ENCODE results near the gene THSD4.
A peak's percentile ranks its signal among the peaks of the same experiment; 100 is the strongest.

THSD4 gene

GRCh38 chr15:71643918-71644317, 528.6 kb downstream of the THSD4 start:
- DNase-seq (no peak), ATAC-seq (replicated peaks) (no peak)
- no peaks in the 10 kb centered on the region for H3K4me1 Mint-ChIP-seq
- no peak overlapping the region for H3K4me3 Mint-ChIP-seq
- no peak overlapping the region for H3K27ac Mint-ChIP-seq
- H3K9me3 Mint-ChIP-seq = peaks cover 6 to 8% of the 10 kb centered on the region in 2 donors
- peaks cover 10 to 18% of the 10 kb centered on the region in 2 donors for H3K27me3 Mint-ChIP-seq
- H3K36me3 Mint-ChIP-seq = no peaks in the 10 kb centered on the region

GRCh38 chr15:71646767-71647486, 531.7 kb downstream of the THSD4 start:
- Mint-ChIP-seq H3K36me3 (no peaks in the 10 kb centered on the region), H3K4me1 (no peaks in the 10 kb centered on the region), H3K27me3 (peaks cover 5 to 20% of the 10 kb centered on the region in 2 donors), H3K9me3 (peaks cover 6 to 8% of the 10 kb centered on the region in 2 donors), H3K27ac (no peak overlapping the region), H3K4me3 (no peak overlapping the region)
- DNase-seq = no peak
- no peak for ATAC-seq (replicated peaks)

DNA sequence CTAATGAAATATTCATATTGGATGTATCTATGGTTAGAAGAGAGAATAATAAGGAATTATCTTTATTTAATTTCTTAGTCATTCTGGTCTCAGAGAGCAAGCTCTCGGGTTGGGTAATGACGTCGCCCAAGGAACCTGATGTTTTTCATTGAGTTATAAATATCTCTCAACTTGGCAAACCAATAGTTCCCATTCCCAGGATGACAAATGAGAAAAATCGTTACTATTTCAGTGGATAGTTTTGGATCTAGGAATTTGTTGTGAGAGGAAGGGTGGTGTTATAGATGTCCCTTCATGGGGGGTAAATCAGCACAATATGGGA, 532.2 kb downstream of the THSD4 start:
- no peak overlapping the region for H3K27ac Mint-ChIP-seq

DNA sequence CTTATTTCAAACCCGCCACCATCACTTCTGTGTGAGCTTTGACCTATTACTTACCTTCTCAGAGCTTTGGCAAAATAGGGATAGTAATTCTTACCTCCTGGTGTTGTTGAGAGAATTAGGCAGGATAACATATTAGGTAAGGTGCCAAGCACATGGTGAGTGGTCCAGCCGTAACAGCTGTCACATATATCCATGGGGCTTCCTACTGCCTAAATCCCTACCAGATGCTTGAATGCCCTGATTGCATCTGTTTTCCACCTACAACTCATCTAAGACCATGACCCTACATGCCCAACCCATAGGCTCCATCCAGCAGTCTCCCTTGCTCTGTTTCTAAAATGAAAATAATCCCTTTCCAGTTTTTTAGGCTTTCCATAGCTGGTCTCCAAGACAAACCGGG, 532.8 kb downstream of the THSD4 start:
- ATAC-seq (replicated peaks) = no peak
- H3K27ac Mint-ChIP-seq = no peak overlapping the region
- no peaks in the 10 kb centered on the region for H3K36me3 Mint-ChIP-seq
- peaks cover 5 to 17% of the 10 kb centered on the region in 2 donors for H3K27me3 Mint-ChIP-seq
- no peaks in the 10 kb centered on the region for H3K4me1 Mint-ChIP-seq
- no peak overlapping the region for H3K4me3 Mint-ChIP-seq
- peaks cover 6 to 8% of the 10 kb centered on the region in 2 donors for H3K9me3 Mint-ChIP-seq
- no peak for DNase-seq

More for the DNA sequence above, 532.2 kb downstream of the THSD4 start:
- ATAC-seq (replicated peaks) = no peak
- Mint-ChIP-seq H3K4me3 (no peak overlapping the region), H3K27me3 (peaks cover 5 to 17% of the 10 kb centered on the region in 2 donors), H3K4me1 (no peaks in the 10 kb centered on the region), H3K9me3 (peaks cover 6 to 8% of the 10 kb centered on the region in 2 donors), H3K36me3 (no peaks in the 10 kb centered on the region)
- DNase-seq = no peak

DNA sequence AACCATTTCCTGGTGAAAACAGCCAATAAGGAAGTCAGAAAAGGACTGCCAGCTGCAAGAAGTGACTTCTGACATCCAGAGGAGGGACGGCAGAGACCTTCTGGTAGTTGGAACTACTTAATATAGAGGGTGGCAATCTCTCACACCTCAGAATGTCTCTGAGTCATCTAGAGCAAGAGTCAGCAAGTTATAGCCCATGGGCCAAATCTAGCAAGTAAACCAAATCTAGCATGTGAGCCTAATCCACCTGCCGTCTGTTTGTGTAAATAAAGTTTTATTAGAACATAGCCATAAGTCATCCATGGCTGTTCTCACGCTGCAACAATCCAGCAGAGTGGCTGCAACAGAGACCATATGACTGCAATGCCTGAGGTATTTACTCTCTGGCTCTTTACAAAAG, 534.6 kb downstream of the THSD4 start:
- ATAC-seq (replicated peaks) (no peak), DNase-seq (no peak)
- no peaks in the 10 kb centered on the region for H3K36me3 Mint-ChIP-seq
- H3K4me3 Mint-ChIP-seq = no peak overlapping the region
- H3K4me1 Mint-ChIP-seq = no peaks in the 10 kb centered on the region
- H3K9me3 Mint-ChIP-seq = peaks cover 6 to 8% of the 10 kb centered on the region in 2 donors
- no peak overlapping the region for H3K27ac Mint-ChIP-seq
- H3K27me3 Mint-ChIP-seq = peaks cover 5 to 17% of the 10 kb centered on the region in 2 donors

DNA sequence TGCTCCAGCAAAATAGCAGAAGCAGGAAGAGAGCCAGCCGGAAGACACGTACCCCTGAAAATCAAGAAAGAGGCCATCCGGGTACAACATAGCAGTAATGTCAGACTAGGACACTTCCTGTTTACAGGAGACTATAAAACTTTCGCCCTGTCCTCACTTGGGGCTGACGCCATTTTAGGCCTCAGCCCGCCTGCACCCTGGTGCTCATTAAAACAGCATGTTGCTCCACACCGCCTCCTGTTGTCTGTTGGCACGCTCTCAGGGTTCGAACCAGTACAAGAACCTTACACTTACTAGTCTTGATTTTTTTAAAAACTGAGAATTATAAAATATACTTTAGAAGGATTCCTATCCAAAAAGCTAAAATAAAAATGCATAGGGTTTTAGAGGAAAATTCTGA, 535.3 kb downstream of the THSD4 start:
- ATAC-seq (replicated peaks) = no peak
- Mint-ChIP-seq H3K4me3 (no peak overlapping the region), H3K27ac (no peak overlapping the region), H3K4me1 (no peaks in the 10 kb centered on the region), H3K36me3 (no peaks in the 10 kb centered on the region), H3K9me3 (peaks cover 4% of the 10 kb centered on the region in 2 donors), H3K27me3 (peaks cover 5 to 17% of the 10 kb centered on the region in 2 donors)
- no peak for DNase-seq

GRCh38 chr15:71651750-71652186, 536.5 kb downstream of the THSD4 start:
- no peak overlapping the region for H3K4me3 Mint-ChIP-seq
- no peak for DNase-seq
- H3K27ac Mint-ChIP-seq = no peak overlapping the region
- peaks cover 5 to 17% of the 10 kb centered on the region in 2 donors for H3K27me3 Mint-ChIP-seq
- ATAC-seq (replicated peaks) = peak in 1 of 2 donors; percentile 31
- H3K36me3 Mint-ChIP-seq = no peaks in the 10 kb centered on the region
- no peaks in the 10 kb centered on the region for H3K4me1 Mint-ChIP-seq
- H3K9me3 Mint-ChIP-seq = no peaks in the 10 kb centered on the region

DNA sequence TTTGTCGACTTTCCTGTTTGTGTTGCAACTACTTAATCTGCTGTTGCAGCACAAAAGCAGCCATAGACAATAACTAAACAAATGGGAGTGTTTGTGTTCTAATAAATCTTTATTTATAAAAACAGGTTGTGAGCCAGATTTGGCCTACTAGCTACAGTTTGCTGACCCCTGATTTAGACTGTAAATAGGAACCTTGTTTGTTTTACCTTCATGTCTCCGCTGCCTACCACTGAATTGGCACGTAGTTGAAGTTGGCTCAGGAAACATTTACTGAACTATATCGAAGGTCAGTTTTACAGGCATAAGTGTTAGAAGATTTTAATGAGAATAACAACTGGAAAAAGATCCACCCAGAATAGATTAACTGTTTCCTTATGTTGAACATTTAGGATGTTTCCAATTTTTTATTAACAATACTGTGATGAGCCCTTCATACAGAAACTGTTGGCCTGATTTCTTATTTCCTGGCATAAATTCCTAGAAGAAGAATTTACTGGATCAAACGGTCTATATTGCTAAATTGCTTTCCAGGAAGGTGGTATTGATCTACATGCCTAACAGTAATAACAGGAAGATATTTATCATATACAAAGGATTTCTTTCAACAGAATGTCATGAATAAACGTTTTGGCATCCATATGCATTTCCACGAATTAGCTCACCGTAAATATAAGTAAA, 538.9 kb downstream of the THSD4 start:
- no peak for ATAC-seq (replicated peaks)
- DNase-seq = no peak
- Mint-ChIP-seq H3K36me3 (no peaks in the 10 kb centered on the region), H3K4me3 (no peak overlapping the region), H3K4me1 (no peaks in the 10 kb centered on the region), H3K9me3 (no peaks in the 10 kb centered on the region), H3K27ac (no peak overlapping the region), H3K27me3 (peaks cover 8 to 21% of the 10 kb centered on the region in 2 donors)

DNA sequence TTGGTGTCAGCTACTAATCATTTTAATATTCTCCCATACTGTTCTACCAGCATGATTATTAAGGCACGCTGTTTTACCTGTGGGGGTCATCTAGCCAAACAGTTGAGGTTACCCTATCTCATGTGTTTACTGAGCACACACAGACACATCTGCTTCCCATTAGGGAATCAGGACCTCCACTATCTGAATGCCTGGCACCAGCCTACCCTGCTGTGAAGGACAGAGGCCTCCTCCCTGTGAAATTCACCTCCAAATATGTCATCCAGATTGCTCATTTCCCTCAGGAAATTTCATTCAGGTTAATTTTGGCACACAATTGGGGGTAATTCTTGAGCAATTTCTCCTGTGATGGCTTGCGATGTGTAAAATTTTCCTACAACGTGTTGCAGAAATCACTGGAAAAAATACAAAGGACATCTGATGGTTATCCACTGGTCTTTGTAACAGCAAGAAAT, 539.5 kb downstream of the THSD4 start:
- H3K27me3 Mint-ChIP-seq = peaks cover 8 to 15% of the 10 kb centered on the region in 2 donors
- DNase-seq = no peak

DNA sequence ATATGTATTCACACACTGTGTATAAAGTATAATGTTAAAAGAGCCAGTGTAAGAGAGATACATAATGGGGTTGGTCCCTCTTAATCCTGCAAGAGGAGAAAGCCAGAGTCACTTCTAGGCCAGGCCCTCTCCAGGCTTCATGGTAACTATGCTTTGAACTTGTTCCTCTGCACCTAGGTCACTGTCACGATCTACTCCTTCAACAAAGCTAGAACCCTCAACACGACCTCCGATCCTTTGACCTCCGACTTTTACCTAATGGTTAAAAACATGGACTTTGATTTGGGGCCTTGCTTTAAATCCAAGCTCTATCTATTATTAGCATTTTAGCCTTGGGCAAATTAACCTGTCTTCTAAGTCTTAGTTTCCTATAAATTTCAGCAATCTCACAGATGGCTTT, 541.2 kb downstream of the THSD4 start:
- H3K36me3 Mint-ChIP-seq = no peaks in the 10 kb centered on the region
- DNase-seq (no peak), ATAC-seq (replicated peaks) (no peak)
- no peaks in the 10 kb centered on the region for H3K9me3 Mint-ChIP-seq
- H3K27ac Mint-ChIP-seq = no peak overlapping the region
- no peak overlapping the region for H3K4me3 Mint-ChIP-seq
- peaks cover 7 to 14% of the 10 kb centered on the region in 2 donors for H3K27me3 Mint-ChIP-seq
- H3K4me1 Mint-ChIP-seq = no peaks in the 10 kb centered on the region

More for the DNA sequence above, 539.5 kb downstream of the THSD4 start:
- Mint-ChIP-seq H3K4me1 (no peaks in the 10 kb centered on the region), H3K4me3 (no peak overlapping the region), H3K36me3 (no peaks in the 10 kb centered on the region), H3K27ac (no peak overlapping the region), H3K9me3 (no peaks in the 10 kb centered on the region)
- ATAC-seq (replicated peaks) = no peak

GRCh38 chr15:71657141-71657540, 541.9 kb downstream of the THSD4 start:
- Mint-ChIP-seq H3K27ac (no peak overlapping the region), H3K4me1 (no peaks in the 10 kb centered on the region), H3K9me3 (no peaks in the 10 kb centered on the region), H3K4me3 (no peak overlapping the region), H3K27me3 (peaks cover 6 to 14% of the 10 kb centered on the region in 2 donors), H3K36me3 (no peaks in the 10 kb centered on the region)
- DNase-seq (no peak), ATAC-seq (replicated peaks) (no peak)

- Mint-ChIP-seq H3K9me3 (no peaks in the 10 kb centered on the region), H3K4me3 (no peak overlapping the region), H3K4me1 (no peaks in the 10 kb centered on the region), H3K36me3 (no peaks in the 10 kb centered on the region), H3K27me3 (peaks cover 6 to 23% of the 10 kb centered on the region in 2 donors), H3K27ac (no peak overlapping the region)
- ATAC-seq (replicated peaks) (no peak), DNase-seq (no peak)
Measured at GRCh38 chr15:71658036-71658435, 542.8 kb downstream of the THSD4 start.

DNA sequence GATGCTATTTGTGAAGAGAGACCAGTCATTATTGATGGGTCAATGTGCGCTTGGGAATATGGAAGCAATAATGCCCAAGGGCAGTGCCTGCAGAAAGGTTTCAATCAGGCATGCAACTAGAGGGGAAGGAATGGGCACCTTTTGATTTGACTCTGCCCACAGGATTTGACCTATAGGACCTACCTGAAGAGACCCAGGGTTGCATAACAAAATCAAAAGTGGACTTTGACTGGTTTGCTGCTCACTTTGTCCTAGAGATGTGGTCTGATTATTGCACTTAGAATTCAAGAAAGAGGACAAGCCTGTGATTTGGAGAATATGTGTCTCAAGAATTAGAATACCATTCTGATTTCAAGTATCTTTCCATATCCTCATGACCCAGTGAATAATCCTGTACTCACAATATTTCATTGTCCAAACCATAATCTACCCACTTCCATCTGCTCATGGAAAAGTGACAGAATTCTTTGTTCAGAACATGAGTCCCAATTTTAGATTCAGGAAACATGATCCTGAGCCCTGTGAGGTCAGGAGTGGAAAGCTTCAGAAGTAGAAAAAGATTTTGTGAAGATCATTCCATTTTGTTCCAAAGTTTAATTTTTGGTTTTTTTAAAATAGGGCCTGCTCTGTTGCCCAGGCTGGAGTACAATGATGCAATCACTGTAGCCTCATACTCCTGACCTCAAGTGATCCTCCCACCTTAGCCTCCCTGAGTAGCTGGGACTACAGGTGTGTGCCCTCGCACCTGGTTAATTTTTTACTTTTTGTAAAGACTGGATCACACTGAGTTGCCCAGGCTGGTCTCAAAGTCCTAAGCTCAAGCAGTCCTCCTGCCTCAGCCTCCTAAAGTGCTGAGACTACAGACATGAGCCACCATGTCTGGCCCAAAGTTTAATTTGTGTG, 543.8 kb downstream of the THSD4 start:
- H3K4me3 Mint-ChIP-seq = no peak overlapping the region
- ATAC-seq (replicated peaks) (no peak), DNase-seq (no peak)
- no peak overlapping the region for H3K27ac Mint-ChIP-seq
- peaks cover 6 to 24% of the 10 kb centered on the region in 2 donors for H3K27me3 Mint-ChIP-seq
- no peaks in the 10 kb centered on the region for H3K9me3 Mint-ChIP-seq
- H3K36me3 Mint-ChIP-seq = no peaks in the 10 kb centered on the region
- H3K4me1 Mint-ChIP-seq = no peaks in the 10 kb centered on the region

- H3K27me3 Mint-ChIP-seq = peaks cover 9 to 27% of the 10 kb centered on the region in 2 donors
- H3K36me3 Mint-ChIP-seq = no peaks in the 10 kb centered on the region
- ATAC-seq (replicated peaks) = no peak
Measured at GRCh38 chr15:71659730-71660067, 544.4 kb downstream of the THSD4 start.

More at GRCh38 chr15:71659730-71660067, 544.4 kb downstream of the THSD4 start:
- H3K27ac Mint-ChIP-seq = no peak overlapping the region
- no peak overlapping the region for H3K4me3 Mint-ChIP-seq
- H3K4me1 Mint-ChIP-seq = no peaks in the 10 kb centered on the region
- DNase-seq = no peak
- H3K9me3 Mint-ChIP-seq = peaks cover 0 to 2% of the 10 kb centered on the region in 2 donors
